Measurements from ENCODE around the gene G6PC1. TPM values are rescaled to one million over a fixed set of nuclear protein-coding genes. Genes with fewer than 3 reads are reported as not detected.
A peak's percentile ranks its signal among the peaks of the same experiment; 100 is the strongest.

Gene G6PC1
- total RNA-seq, 1 donor from 2014 or later, result 1.5 TPM

- peak; percentile 5 for TF ChIP-seq CTCF (conservative IDR thresholded peaks at IDR 0.05)
- no peak overlapping the region for H3K4me3 Mint-ChIP-seq
- H3K27ac Mint-ChIP-seq, result no peak overlapping the region
- H3K4me1 Mint-ChIP-seq (ENCODE audit: unreplicated experiment), result no peaks in the 10 kb centered on the region
- H3K27me3 Mint-ChIP-seq, result peaks cover 9% of the 10 kb centered on the region
- H3K9me3 Mint-ChIP-seq, result no peaks in the 10 kb centered on the region
- H3K36me3 Mint-ChIP-seq, result no peaks in the 10 kb centered on the region
- no peak for DNase-seq (ENCODE audit: extremely low spot score, unreplicated experiment)
Measured at GRCh38 chr17:42929497-42929844, 28.9 kb downstream of the G6PC1 start.

- no peaks in the 10 kb centered on the region for H3K4me1 Mint-ChIP-seq (ENCODE audit: unreplicated experiment)
- H3K9me3 Mint-ChIP-seq, result no peaks in the 10 kb centered on the region
- no peak overlapping the region for H3K27ac Mint-ChIP-seq
- DNase-seq (ENCODE audit: extremely low spot score, unreplicated experiment), result no peak
- TF ChIP-seq CTCF (conservative IDR thresholded peaks at IDR 0.05), result peak; percentile 79
- H3K27me3 Mint-ChIP-seq, result peaks cover 24% of the 10 kb centered on the region
- H3K4me3 Mint-ChIP-seq, result no peak overlapping the region
- H3K36me3 Mint-ChIP-seq, result no peaks in the 10 kb centered on the region
Measured at GRCh38 chr17:42937712-42938596, 37.4 kb downstream of the G6PC1 start.

- no peaks in the 10 kb centered on the region for H3K4me1 Mint-ChIP-seq (ENCODE audit: unreplicated experiment)
- peaks cover 1% of the 10 kb centered on the region for H3K36me3 Mint-ChIP-seq
- H3K4me3 Mint-ChIP-seq, result no peak overlapping the region
- no peaks in the 10 kb centered on the region for H3K9me3 Mint-ChIP-seq
- no peak for DNase-seq (ENCODE audit: extremely low spot score, unreplicated experiment)
- no peak for TF ChIP-seq CTCF (conservative IDR thresholded peaks at IDR 0.05)
- peaks cover 4% of the 10 kb centered on the region for H3K27me3 Mint-ChIP-seq
- H3K27ac Mint-ChIP-seq, result no peak overlapping the region
Measured at GRCh38 chr17:42944211-42944610, 43.6 kb downstream of the G6PC1 start.

- DNase-seq (ENCODE audit: extremely low spot score, unreplicated experiment), result no peak
- no peaks in the 10 kb centered on the region for H3K4me1 Mint-ChIP-seq (ENCODE audit: unreplicated experiment)
- no peak overlapping the region for H3K4me3 Mint-ChIP-seq
- H3K27ac Mint-ChIP-seq, result peak overlapping the region; percentile 12
- TF ChIP-seq CTCF (conservative IDR thresholded peaks at IDR 0.05), result no peak
- H3K27me3 Mint-ChIP-seq, result no peaks in the 10 kb centered on the region
- peaks cover 9% of the 10 kb centered on the region for H3K36me3 Mint-ChIP-seq
- no peaks in the 10 kb centered on the region for H3K9me3 Mint-ChIP-seq
Measured at GRCh38 chr17:42946812-42947211, 46.2 kb downstream of the G6PC1 start.

GRCh38 chr17:42950044-42950783 lies 49.6 kb downstream of the G6PC1 start:
- H3K4me1 Mint-ChIP-seq (ENCODE audit: unreplicated experiment), result no peaks in the 10 kb centered on the region

More at GRCh38 chr17:42950044-42950783, 49.6 kb downstream of the G6PC1 start:
- DNase-seq (ENCODE audit: extremely low spot score, unreplicated experiment), result no peak
- no peak for TF ChIP-seq CTCF (conservative IDR thresholded peaks at IDR 0.05)
- H3K27me3 Mint-ChIP-seq, result no peaks in the 10 kb centered on the region
- no peaks in the 10 kb centered on the region for H3K9me3 Mint-ChIP-seq
- H3K4me3 Mint-ChIP-seq, result no peak overlapping the region
- H3K36me3 Mint-ChIP-seq, result peaks cover 23% of the 10 kb centered on the region
- H3K27ac Mint-ChIP-seq, result no peak overlapping the region

Other genes starting within 250 kb of the G6PC1 start
- 18.0 and 24.4 TPM in 2 replicates for gene TUBG2, start 241.5 kb upstream of the G6PC1 start, total RNA-seq (ENCODE audit: low replicate concordance)
- 29.1 and 60.5 TPM in 2 replicates for gene PLEKHH3, start 223.8 kb upstream of the G6PC1 start, total RNA-seq (ENCODE audit: low replicate concordance)
- gene CCR10, start 219.0 kb upstream of the G6PC1 start, total RNA-seq (ENCODE audit: low replicate concordance), result 1.2 TPM in 1 of 2 replicates, not detected in the other
- 1.00 and 17.8 TPM in 2 replicates for gene CNTNAP1, start 218.3 kb upstream of the G6PC1 start, total RNA-seq (ENCODE audit: low replicate concordance)
- gene EZH1, start 155.8 kb upstream of the G6PC1 start, total RNA-seq (ENCODE audit: low replicate concordance), result 30.6 and 37.6 TPM in 2 replicates
- 1.5 and 8.3 TPM in 2 replicates for gene RAMP2, start 139.6 kb upstream of the G6PC1 start, total RNA-seq (ENCODE audit: low replicate concordance)
- gene VPS25, start 127.3 kb upstream of the G6PC1 start, total RNA-seq (ENCODE audit: low replicate concordance), result 86.9 and 103 TPM in 2 replicates
- gene WNK4, start 120.2 kb upstream of the G6PC1 start, total RNA-seq (ENCODE audit: low replicate concordance), result 2.7 and 4.2 TPM in 2 replicates
- 82.2 and 93.9 TPM in 2 replicates for gene COA3, start 102.1 kb upstream of the G6PC1 start, total RNA-seq (ENCODE audit: low replicate concordance)
- gene CNTD1, start 101.9 kb upstream of the G6PC1 start, total RNA-seq (ENCODE audit: low replicate concordance), result 0.46 TPM in 1 of 2 replicates, not detected in the other
- 62.5 and 72.1 TPM in 2 replicates for gene BECN1, start 76.5 kb upstream of the G6PC1 start, total RNA-seq (ENCODE audit: low replicate concordance)
- gene PSME3, start 67.4 kb upstream of the G6PC1 start, total RNA-seq (ENCODE audit: low replicate concordance), result 116 and 120 TPM in 2 replicates
- 2.7 and 3.4 TPM in 2 replicates for gene AOC2, start 56.2 kb upstream of the G6PC1 start, total RNA-seq (ENCODE audit: low replicate concordance)
- gene AOC3, start 49.6 kb upstream of the G6PC1 start, total RNA-seq (ENCODE audit: low replicate concordance), result 1.5 and 2.4 TPM in 2 replicates
- 37.0 and 60.0 TPM in 2 replicates for gene AARSD1, start 63.7 kb downstream of the G6PC1 start, total RNA-seq (ENCODE audit: low replicate concordance)
- gene PTGES3L, start 79.3 kb downstream of the G6PC1 start, total RNA-seq (ENCODE audit: low replicate concordance), result 1.0 and 1.5 TPM in 2 replicates
- 18.2 and 19.7 TPM in 2 replicates for gene RUNDC1, start 79.8 kb downstream of the G6PC1 start, total RNA-seq (ENCODE audit: low replicate concordance)
- 1,148 and 1,194 TPM in 2 replicates for gene RPL27, start 97.6 kb downstream of the G6PC1 start, total RNA-seq (ENCODE audit: low replicate concordance)
- gene IFI35, start 106.0 kb downstream of the G6PC1 start, total RNA-seq (ENCODE audit: low replicate concordance), result 6.6 and 8.8 TPM in 2 replicates
- gene VAT1, start 121.6 kb downstream of the G6PC1 start, total RNA-seq (ENCODE audit: low replicate concordance), result 167 and 274 TPM in 2 replicates
- 3.3 and 7.1 TPM in 2 replicates for gene RND2, start 124.4 kb downstream of the G6PC1 start, total RNA-seq (ENCODE audit: low replicate concordance)
- gene BRCA1, start 224.6 kb downstream of the G6PC1 start, total RNA-seq (ENCODE audit: low replicate concordance), result 19.4 and 38.9 TPM in 2 replicates

Data from type B pancreatic cell (in vitro differentiated cells).